Astrocyte of the cerebellum (primary cell): ENCODE results near the gene GNAZ.

Experiments
- DNase-seq: peaks from one replicate; pipeline ENCODE4 v3.0.0-alpha.2; 2011; ENCODE audit warnings: low read depth
- H3K4me3 ChIP-seq: 2 replicates; pipeline ENCODE4 v1.5.1; 2011; ENCODE audit warnings: mild to moderate bottlenecking, low read depth, low read length, moderate library complexity
- CTCF ChIP-seq: IDR thresholded peaks from 2 replicates; pipeline ENCODE4 v1.5.1; 2012; ENCODE audit warnings: low read length, low read depth, moderate library complexity, mild to moderate bottlenecking; ENCODE audit errors: missing control alignments
- in situ Hi-C: cut with HindIII; loops from 2 replicates; pipeline ENCODE4 v1.10.0; 2017; ENCODE audit warnings: low sequenced_read_pairs

Gene GNAZ

DNA sequence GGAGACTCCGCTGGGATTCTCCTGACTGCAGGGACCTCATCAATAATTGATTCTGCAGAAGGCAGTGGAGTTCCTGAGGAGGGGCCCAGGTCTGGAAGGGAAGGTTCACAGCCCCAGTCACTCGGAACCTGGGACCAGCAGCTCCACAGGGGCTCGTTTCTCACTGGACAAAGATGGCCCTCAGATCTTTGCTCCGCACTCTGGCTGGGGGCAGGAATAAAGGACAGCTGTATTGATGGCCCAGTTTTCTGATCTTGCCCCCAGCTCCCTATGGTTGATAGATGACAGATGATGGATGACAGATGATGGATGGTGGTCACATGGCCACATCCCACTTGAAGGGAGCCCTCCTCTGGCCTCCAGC lies 98.7 kb downstream of the GNAZ start:
- no peak overlapping the region for H3K4me3 ChIP-seq
- no peak for DNase-seq
- in situ Hi-C loops: no loop called here
- no peak for TF ChIP-seq CTCF
